SK-N-SH (cell line): Measurements from ENCODE around the gene MST1R. TPM values are rescaled to one million over a fixed set of nuclear protein-coding genes. Genes with fewer than 3 reads are reported as not detected.
A peak's percentile ranks its signal among the peaks of the same experiment; 100 is the strongest.

Source experiments
- CTCF ChIA-PET: fragments of 300-600, 350-600 bp; formaldehyde crosslinking; extraction: SDS; loops from one replicate; lab custom pipeline; 2021; lab: Yijun Ruan, JAX
- POLR2A ChIA-PET: fragments of 350-600 bp; sonication (Branson Sonifier 250); formaldehyde crosslinking; extraction: SDS; loops from one replicate; lab custom pipeline; 2020; ENCODE audit warnings: antibody characterized with exemption, inconsistent platforms; lab: Yijun Ruan, JAX
- DNase-seq: peaks from one replicate; pipeline ENCODE4 v3.0.0; 2012
- H2AFZ ChIP-seq: fragments of 200-600 bp; sonication (generic); 2 replicates; pipeline ENCODE4 v1.8.1; 2016; ENCODE audit warnings: antibody characterized with exemption, mild to moderate bottlenecking, low read depth
- H3F3A ChIP-seq: fragments of 200-600 bp; sonication (generic); replicated peaks from 2 replicates; pipeline ENCODE3; 2016; ENCODE audit warnings: antibody characterized with exemption, mild to moderate bottlenecking; ENCODE audit not compliant: insufficient read depth
- H3K27ac ChIP-seq, 2 experiments: fragments of 200-500 bp in 1 of 2; fragments of 200-600 bp in 1 of 2; sonication (Bioruptor generic) in 1 of 2; sonication (generic), shearing (Covaris generic) in 1 of 2; 2 replicates each; pipeline versions ENCODE4 v1.5.1 to v1.6.1; 2014 to 2016; ENCODE audit warnings: low read depth in 2 of 2, inconsistent platforms in 1 of 2, low read length in 1 of 2, mild to moderate bottlenecking in 1 of 2, mixed read lengths in 1 of 2
- H3K27me3 ChIP-seq: fragments of 200-600 bp; sonication (generic), shearing (Covaris generic); 2 replicates; pipeline ENCODE4 v1.6.1; 2016; ENCODE audit warnings: mixed run types; ENCODE audit not compliant: insufficient read depth
- H3K36me3 ChIP-seq, 2 experiments: fragments of 200-500 bp in 1 of 2; fragments of 200-600 bp in 1 of 2; sonication (Bioruptor generic) in 1 of 2; sonication (generic) in 1 of 2; replicated peaks in 1 of 2; 2 replicates each; pipeline versions ENCODE3 to v1.5.1; 2014 to 2016; ENCODE audit warnings: low read length in 1 of 2, mild to moderate bottlenecking in 1 of 2; ENCODE audit not compliant: insufficient read depth in 2 of 2, control insufficient read depth in 1 of 2
- H3K4me1 ChIP-seq, 2 experiments: fragments of 200-500 bp in 1 of 2; fragments of 200-600 bp in 1 of 2; sonication (Bioruptor generic) in 1 of 2; sonication (generic), shearing (Covaris generic) in 1 of 2; 2 replicates each; pipeline versions ENCODE4 v1.5.1 to v1.6.1; 2014 to 2016; ENCODE audit warnings: low read depth in 1 of 2, low read length in 1 of 2, mixed run types in 1 of 2; ENCODE audit not compliant: insufficient read depth in 2 of 2, control insufficient read depth in 1 of 2
- H3K4me2 ChIP-seq: fragments of 200-600 bp; sonication (generic), shearing (Covaris generic); 2 replicates; pipeline ENCODE4 v1.6.1; 2017; ENCODE audit warnings: mixed run types
- H3K4me3 ChIP-seq, 2 experiments: fragments of 200-500 bp in 1 of 2; fragments of 200-600 bp in 1 of 2; sonication (Bioruptor generic) in 1 of 2; sonication (generic), shearing (Covaris generic) in 1 of 2; 2 replicates each; pipeline versions ENCODE4 v1.5.1 to v1.8.1; 2014 to 2016; ENCODE audit warnings: low read depth in 2 of 2, inconsistent platforms in 1 of 2, low read length in 1 of 2, mild to moderate bottlenecking in 1 of 2, mixed read lengths in 1 of 2, moderate library complexity in 1 of 2
- H3K79me2 ChIP-seq: fragments of 200-600 bp; sonication (generic); 2 replicates; pipeline ENCODE4 v1.8.1; 2017; ENCODE audit warnings: mild to moderate bottlenecking; ENCODE audit not compliant: insufficient read depth
- H3K9ac ChIP-seq: fragments of 200-600 bp; sonication (generic); 2 replicates; pipeline ENCODE4 v1.6.1; 2017; ENCODE audit warnings: mixed run types
- H3K9me2 ChIP-seq: fragments of 200-600 bp; sonication (generic); 2 replicates; pipeline ENCODE4 v1.6.1; 2017; ENCODE audit warnings: mixed run types
- H3K9me3 ChIP-seq: fragments of 200-600 bp; sonication (generic); 2 replicates; pipeline ENCODE4 v1.6.1; 2017; ENCODE audit warnings: mixed run types, mild to moderate bottlenecking, moderate library complexity
- H4K20me1 ChIP-seq: fragments of 200-600 bp; sonication (generic); 2 replicates; pipeline ENCODE4 v1.6.1; 2017; ENCODE audit warnings: mild to moderate bottlenecking, mixed run types; ENCODE audit not compliant: insufficient read depth
- CTCF ChIP-seq: fragments of 200-600 bp; sonication (generic); IDR thresholded peaks from 2 replicates; pipeline ENCODE4 v1.6.1; 2017; ENCODE audit warnings: antibody characterized with exemption, mild to moderate bottlenecking, moderate library complexity
- ELF1 ChIP-seq: IDR thresholded peaks from 2 replicates; pipeline ENCODE4 v1.4.0; 2012
- FOSL2 ChIP-seq: IDR thresholded peaks from 2 replicates; pipeline ENCODE4 v1.4.0; 2012; ENCODE audit warnings: low read depth, mild to moderate bottlenecking, moderate library complexity, borderline replicate concordance
- FOXM1 ChIP-seq: IDR thresholded peaks from 2 replicates; pipeline ENCODE4 v1.4.0; 2012; ENCODE audit warnings: low read depth, mild to moderate bottlenecking
- GABPA ChIP-seq: IDR thresholded peaks from 2 replicates; pipeline ENCODE4 v1.4.0; 2012; ENCODE audit warnings: low read depth, mild to moderate bottlenecking
- GATA2 ChIP-seq: sonication (generic); formaldehyde crosslinking; IDR thresholded peaks from 2 replicates; pipeline ENCODE4 v1.5.0; 2020; ENCODE audit warnings: mild to moderate bottlenecking, missing genetic modification reagents
- IRF3 ChIP-seq: fragments of 150-350 bp; IDR thresholded peaks from 2 replicates; pipeline ENCODE4 v1.6.1; 2016; ENCODE audit warnings: mild to moderate bottlenecking, low read depth, low read length
- JUND ChIP-seq: IDR thresholded peaks from 2 replicates; pipeline ENCODE4 v1.4.0; 2012
- MEF2A ChIP-seq: IDR thresholded peaks from 2 replicates; pipeline ENCODE4 v1.4.0; 2012; ENCODE audit warnings: low read depth, borderline replicate concordance
- MXI1 ChIP-seq: IDR thresholded peaks from 2 replicates; pipeline ENCODE4 v1.6.1; 2012; ENCODE audit warnings: mild to moderate bottlenecking, low read depth, low read length, improper control_type of control experiment
- PBX3 ChIP-seq: IDR thresholded peaks from 2 replicates; pipeline ENCODE4; 2012
- POLR2AphosphoS5 ChIP-seq: IDR thresholded peaks from 2 replicates; pipeline ENCODE4 v1.6.1; 2012; ENCODE audit warnings: low read depth, low read length
- RAD21 ChIP-seq: IDR thresholded peaks from 2 replicates; pipeline ENCODE4 v1.6.1; 2012; ENCODE audit warnings: mild to moderate bottlenecking, low read length
- RCOR1 ChIP-seq: fragments of 150-350 bp; IDR thresholded peaks from 2 replicates; pipeline ENCODE4 v1.6.1; 2017; ENCODE audit warnings: antibody characterized with exemption, low read length
- REST ChIP-seq: IDR thresholded peaks from 2 replicates; pipeline ENCODE4 v1.6.1; 2012; ENCODE audit warnings: mild to moderate bottlenecking, low read depth, low read length, moderate library complexity
- RXRA ChIP-seq: IDR thresholded peaks from 2 replicates; pipeline ENCODE4 v1.4.0; 2012; ENCODE audit warnings: low read depth, mild to moderate bottlenecking, borderline replicate concordance
- SIN3A ChIP-seq: IDR thresholded peaks from 2 replicates; pipeline ENCODE4 v1.6.1; 2012; ENCODE audit warnings: low read depth, mild to moderate bottlenecking, low read length, moderate library complexity, borderline replicate concordance
- SMC3 ChIP-seq: IDR thresholded peaks from 2 replicates; pipeline ENCODE4 v1.6.1; 2012; ENCODE audit warnings: low read depth, low read length, improper control_type of control experiment
- TAF1 ChIP-seq: IDR thresholded peaks from 2 replicates; pipeline ENCODE4 v1.6.1; 2012; ENCODE audit warnings: low read depth, mild to moderate bottlenecking, low read length, moderate library complexity, borderline replicate concordance
- USF2 ChIP-seq: fragments of 150-350 bp; IDR thresholded peaks from 2 replicates; pipeline ENCODE4 v1.6.1; 2017; ENCODE audit warnings: antibody characterized with exemption, low read length, low read depth, borderline replicate concordance
- YY1 ChIP-seq: IDR thresholded peaks from 2 replicates; pipeline ENCODE4 v1.4.0; 2012; ENCODE audit warnings: low read depth, mild to moderate bottlenecking
- WGBS: methylation state at CpG from one replicate; pipeline ENCODE4 v1.1.6; 2017; ENCODE audit warnings: low lambda C conversion rate; 5-methylcytosine and 5-hydroxymethylcytosine counted together
- polyA plus RNA-seq, 3 experiments: library from polyadenylated mRNA; depleted of rRNA; stranded (reverse); fragments of >200 nt; gene quantifications; 2 replicates each; pipeline ENCODE4 v1.2.3, GENCODE V29; 2012
- TF ChIP-seq, protein P1 (sequence below): IDR thresholded peaks from 2 replicates; pipeline ENCODE4 v1.4.0; 2012; ENCODE audit warnings: low read depth, borderline replicate concordance

Gene MST1R
- polyA plus RNA-seq, 1 of the 3 experiments (the other 2 are of a cell fraction): 0.23 TPM

GRCh38 chr3:49906073-49906743, 2.5 kb upstream of the MST1R start:
- ChIA-PET POLR2A (no interaction called here), CTCF (interaction anchor here (0.8 to 2.0 kb wide), 13 partner anchors 8 to 367 kb away, joined by 3 to 8 read pairs (median 3); partner anchors contain the start of genes INKA1 and IP6K1)
- Histone ChIP-seq H3K4me2 (no peak overlapping the region), H3K36me3 (peaks cover 0 to 5% of the 10 kb centered on the region in 2 experiments), H2AFZ (no peak overlapping the region), H3K4me3 (peak overlapping the region in 1 of 2 experiments; percentile 32; a peak in 1 of 4 replicates), H3K27ac (no peak overlapping the region), H3K9ac (no peak overlapping the region), H3K9me2 (no peaks in the 10 kb centered on the region), H3K9me3 (no peaks in the 10 kb centered on the region), H3K4me1 (peaks cover 0 to 2% of the 10 kb centered on the region in 2 experiments; a peak in 2 of 4 replicates), H3F3A (no peaks in the 10 kb centered on the region), H4K20me1 (no peaks in the 10 kb centered on the region), H3K27me3 (no peaks in the 10 kb centered on the region), H3K79me2 (no peaks in the 10 kb centered on the region)
- DNase-seq: peak; percentile 87
- no peak for TF ChIP-seq RCOR1
- TF ChIP-seq YY1: no peak
- peak; percentile 62 for TF ChIP-seq RAD21
- no peak for TF ChIP-seq JUND
- no peak for TF ChIP-seq SIN3A
- no peak for TF ChIP-seq ELF1
- TF ChIP-seq FOXM1: no peak
- no peak for TF ChIP-seq REST
- no peak for TF ChIP-seq GABPA
- no peak for TF ChIP-seq USF2
- TF ChIP-seq, protein P1, sequence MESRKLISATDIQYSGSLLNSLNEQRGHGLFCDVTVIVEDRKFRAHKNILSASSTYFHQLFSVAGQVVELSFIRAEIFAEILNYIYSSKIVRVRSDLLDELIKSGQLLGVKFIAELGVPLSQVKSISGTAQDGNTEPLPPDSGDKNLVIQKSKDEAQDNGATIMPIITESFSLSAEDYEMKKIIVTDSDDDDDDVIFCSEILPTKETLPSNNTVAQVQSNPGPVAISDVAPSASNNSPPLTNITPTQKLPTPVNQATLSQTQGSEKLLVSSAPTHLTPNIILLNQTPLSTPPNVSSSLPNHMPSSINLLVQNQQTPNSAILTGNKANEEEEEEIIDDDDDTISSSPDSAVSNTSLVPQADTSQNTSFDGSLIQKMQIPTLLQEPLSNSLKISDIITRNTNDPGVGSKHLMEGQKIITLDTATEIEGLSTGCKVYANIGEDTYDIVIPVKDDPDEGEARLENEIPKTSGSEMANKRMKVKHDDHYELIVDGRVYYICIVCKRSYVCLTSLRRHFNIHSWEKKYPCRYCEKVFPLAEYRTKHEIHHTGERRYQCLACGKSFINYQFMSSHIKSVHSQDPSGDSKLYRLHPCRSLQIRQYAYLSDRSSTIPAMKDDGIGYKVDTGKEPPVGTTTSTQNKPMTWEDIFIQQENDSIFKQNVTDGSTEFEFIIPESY: peak; percentile 66; the same call in 1 of the 2 replicates
- no peak for TF ChIP-seq POLR2AphosphoS5
- TF ChIP-seq RXRA: no peak
- no peak for TF ChIP-seq MXI1
- no peak for TF ChIP-seq GATA2
- peak; percentile 37; the same call in 1 of the 2 replicates for TF ChIP-seq SMC3
- no peak for TF ChIP-seq MEF2A
- no peak for TF ChIP-seq TAF1
- TF ChIP-seq FOSL2: no peak
- peak; percentile 38 for TF ChIP-seq CTCF
- no peak for TF ChIP-seq PBX3
- no peak for TF ChIP-seq IRF3
- WGBS: 79% methylated on average over 13 of the region's 15 CpGs
